Esophagus squamous epithelium (tissue), 5 donors: ENCODE measurements around the gene ZNF595. TPM values are rescaled to one million over a fixed set of nuclear protein-coding genes. Genes with fewer than 3 reads are reported as not detected.
A peak's percentile ranks its signal among the peaks of the same experiment; 100 is the strongest.
"Not testable (repeated sequence)": the region's sequence is repeated elsewhere in the genome, so short reads cannot be mapped to it uniquely, and the experiment has no call there.

ENCODE experiments used
- DNase-seq: peaks from one replicate; lab custom pipeline; 2025; lab: John Stamatoyannopoulos, UW
- H3K27ac ChIP-seq, 4 donors: fragments of 200-600 bp; sonication (generic); one replicate each; pipeline ENCODE4 v1.5.1; 2016 to 2019; ENCODE audit warnings: mild to moderate bottlenecking in 1 of 4
- H3K27me3 ChIP-seq, 4 donors: fragments of 200-600 bp; sonication (generic); 1 replicate in 3 of 4; 2 replicates in 1 of 4; pipeline versions ENCODE4 v1.5.1 to v1.6.0; 2017 to 2021; ENCODE audit warnings: antibody characterized with exemption in 1 of 4
- H3K36me3 ChIP-seq, 3 donors: fragments of 200-600 bp; sonication (generic); one replicate each; pipeline ENCODE4 v1.5.1; 2016 to 2019
- H3K4me1 ChIP-seq, 3 donors: fragments of 200-600 bp; sonication (generic); one replicate each; pipeline ENCODE4 v1.5.1; 2017 to 2019
- H3K4me3 ChIP-seq, 4 donors: fragments of 200-600 bp; sonication (generic); 1 replicate in 3 of 4; 2 replicates in 1 of 4; pipeline ENCODE4 v1.5.1; 2016 to 2019; ENCODE audit warnings: mild to moderate bottlenecking in 2 of 4, moderate library complexity in 1 of 4
- H3K9me3 ChIP-seq, 3 donors: fragments of 200-600 bp; sonication (generic); one replicate each; pipeline ENCODE4 v1.5.1; 2016 to 2019
- CTCF ChIP-seq, 6 experiments: fragments of 450-650 bp in 4 of 6; fragments of 200-600 bp in 2 of 6; sonication (generic) in 2 of 6; IDR thresholded peaks; one replicate each; pipeline ENCODE4 v1.5.1; 2016 to 2019; ENCODE audit warnings: antibody characterized with exemption in 6 of 6, mild to moderate bottlenecking in 4 of 6, moderate library complexity in 4 of 6
- POLR2A ChIP-seq, 4 donors: fragments of 450-650 bp; IDR thresholded peaks; one replicate each; pipeline ENCODE4 v1.6.1; 2017; ENCODE audit warnings: antibody characterized with exemption in 4 of 4, mild to moderate bottlenecking in 4 of 4, moderate library complexity in 3 of 4
- WGBS, 2 donors: methylation state at CpG; one replicate each; pipeline ENCODE4 v1.1.5; 2018; 5-methylcytosine and 5-hydroxymethylcytosine counted together
- intact Hi-C: fragments of 100-400 bp; cut with DNase I; formaldehyde crosslinking; loops from one replicate; pipeline ENCODE4 v1.15.0; 2022
- total RNA-seq, 4 donors: library from RNA; depleted of rRNA; stranded (reverse); fragments of >200 nt; gene quantifications; one replicate each; pipeline ENCODE4 v1.1.0, GENCODE V29; 2016
- donor health status: DM: yes; HTN: yes; CAD: no.

The ZNF595 gene
- total RNA-seq, 4 donors from 2014 or later = 6.2 to 28.2 (median 8.9) TPM

- H3K27ac ChIP-seq, H3K9me3 ChIP-seq, intact Hi-C loops, H3K27me3 ChIP-seq, H3K4me3 ChIP-seq, H3K36me3 ChIP-seq, H3K4me1 ChIP-seq, DNase-seq: not testable (repeated sequence)
- no CpG with 5 or more reads among the region's 6 CpGs for WGBS, 2 donors
Observed at GRCh38 chr4:33314-33713, 19.8 kb upstream of the ZNF595 start.

- H3K4me1 ChIP-seq, DNase-seq, H3K9me3 ChIP-seq, H3K36me3 ChIP-seq, H3K4me3 ChIP-seq, intact Hi-C loops, H3K27me3 ChIP-seq, H3K27ac ChIP-seq: not testable (repeated sequence)
- 84 to 93% methylated on average over 2 of the region's 6 CpGs for WGBS, 2 donors
Observed at GRCh38 chr4:36559-37415, 16.3 kb upstream of the ZNF595 start.

- H3K4me3 ChIP-seq, H3K27ac ChIP-seq, H3K9me3 ChIP-seq, intact Hi-C loops, H3K4me1 ChIP-seq, H3K27me3 ChIP-seq, H3K36me3 ChIP-seq, DNase-seq: not testable (repeated sequence)
Observed at GRCh38 chr4:38202-38601, 14.9 kb upstream of the ZNF595 start.

GRCh38 chr4:43375-43774 lies 9.7 kb upstream of the ZNF595 start:
- H3K4me3 ChIP-seq, H3K27ac ChIP-seq, H3K27me3 ChIP-seq, H3K36me3 ChIP-seq, DNase-seq, intact Hi-C loops, H3K4me1 ChIP-seq, H3K9me3 ChIP-seq: not testable (repeated sequence)

GRCh38 chr4:51253-51652 lies 1.9 kb upstream of the ZNF595 start:
- WGBS, 2 donors = 69 to 72% methylated on average over 4 of the region's 4 CpGs
- intact Hi-C loops, H3K27ac ChIP-seq, H3K27me3 ChIP-seq, H3K4me3 ChIP-seq, H3K36me3 ChIP-seq, H3K4me1 ChIP-seq, H3K9me3 ChIP-seq, DNase-seq: not testable (repeated sequence)

GRCh38 chr4:51655-52277 lies 1.4 kb upstream of the ZNF595 start:
- H3K4me1 ChIP-seq, DNase-seq, intact Hi-C loops, H3K27me3 ChIP-seq, H3K9me3 ChIP-seq, H3K27ac ChIP-seq, H3K36me3 ChIP-seq, H3K4me3 ChIP-seq: not testable (repeated sequence)
- 38% methylated on average over 5 of the region's 9 CpGs; no CpG with 5 or more reads in 1 of the 2 donors for WGBS, 2 donors

GRCh38 chr4:53521-53920 lies 400 bp downstream of the ZNF595 start:
- H3K9me3 ChIP-seq, H3K27me3 ChIP-seq, intact Hi-C loops, H3K36me3 ChIP-seq, DNase-seq, H3K4me1 ChIP-seq: not testable (repeated sequence)
- Histone ChIP-seq H3K27ac (peak overlapping the region in 3 of 4 donors; percentile 51 to 58 (median 54)), H3K4me3 (peak overlapping the region; percentile 32 to 56 (median 37))
- no CpG with 5 or more reads among the region's 41 CpGs for WGBS, 2 donors

GRCh38 chr4:64733-65132 lies 11.6 kb downstream of the ZNF595 start:
- DNase-seq, H3K4me1 ChIP-seq, H3K27me3 ChIP-seq, H3K4me3 ChIP-seq, H3K27ac ChIP-seq, intact Hi-C loops: not testable (repeated sequence)
- peaks cover 0 to 18% (median 11%) of the 10 kb centered on the region in 3 donors for H3K9me3 ChIP-seq
- H3K36me3 ChIP-seq = peaks cover 0 to 18% (median 0%) of the 10 kb centered on the region in 3 donors

- DNase-seq = no peak
- intact Hi-C loops = no loop called here
- H3K27ac ChIP-seq = no peak overlapping the region
- 76 to 90% methylated on average over 1 of the region's 1 CpG for WGBS, 2 donors
- peaks cover 0 to 84% (median 58%) of the 10 kb centered on the region in 3 donors for H3K9me3 ChIP-seq
- no peaks in the 10 kb centered on the region for H3K4me1 ChIP-seq
- no peak overlapping the region for H3K4me3 ChIP-seq
- peaks cover 3 to 85% (median 9%) of the 10 kb centered on the region in 3 donors for H3K36me3 ChIP-seq
- TF ChIP-seq CTCF (IDR thresholded peaks at IDR 0.05) = no peak
- no peak for TF ChIP-seq POLR2A (IDR thresholded peaks at IDR 0.05)
- no peaks in the 10 kb centered on the region for H3K27me3 ChIP-seq
Observed at GRCh38 chr4:71830-72229, 18.7 kb downstream of the ZNF595 start.
